GM20431 (cell line): ENCODE data around the gene CHTF18.
"Not testable (repeated sequence)": the region's sequence is repeated elsewhere in the genome, so short reads cannot be mapped to it uniquely, and the experiment has no call there.

Source experiments
- in situ Hi-C: fragments of 300-500 bp; cut with MseI, MboI; formaldehyde crosslinking; loops from one replicate; pipeline ENCODE4 v1.15.0; 2020; ENCODE audit warnings: low sequenced_read_pairs; ENCODE audit not compliant: unreplicated experiment

Gene CHTF18

DNA sequence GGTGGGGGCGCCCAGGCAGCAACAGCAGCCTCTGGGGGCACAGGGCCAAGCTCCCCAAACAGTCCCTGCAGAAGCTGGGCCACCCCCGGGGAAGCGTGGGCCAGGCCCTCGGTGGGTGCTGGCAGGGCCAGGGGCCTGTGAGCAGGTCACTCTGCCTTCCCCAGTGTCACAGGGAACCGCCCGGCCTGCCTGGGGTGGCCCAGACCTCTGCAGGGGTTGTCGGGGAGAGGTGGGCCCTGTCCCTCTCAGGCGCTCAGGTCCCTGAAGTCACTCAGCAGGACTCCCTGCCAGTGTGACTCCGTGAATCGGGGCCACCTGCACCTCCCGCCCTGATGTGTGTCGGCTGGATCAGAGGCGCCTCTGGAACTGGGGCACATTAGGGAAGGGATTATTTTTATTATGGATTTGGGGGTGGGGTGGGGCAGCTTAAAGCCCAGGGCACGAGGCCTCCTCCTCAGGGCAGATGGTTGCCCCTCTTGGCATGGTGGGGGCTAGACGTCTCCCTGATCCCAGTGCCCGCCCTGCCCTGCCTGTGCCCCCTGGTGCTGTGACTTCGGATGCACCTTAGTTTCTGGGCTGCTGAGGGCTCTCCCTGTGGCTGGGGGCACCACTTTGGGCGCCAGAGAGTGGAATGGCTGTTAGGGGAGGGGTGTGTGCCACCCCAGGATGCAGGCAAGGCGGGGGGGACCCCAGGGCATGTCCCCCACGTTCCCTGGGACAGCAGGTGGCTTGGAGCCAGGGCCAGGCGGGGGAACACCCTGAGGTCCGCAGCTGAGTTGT lies 13.4 kb downstream of the CHTF18 start:
- in situ Hi-C loops = no loop called here

DNA sequence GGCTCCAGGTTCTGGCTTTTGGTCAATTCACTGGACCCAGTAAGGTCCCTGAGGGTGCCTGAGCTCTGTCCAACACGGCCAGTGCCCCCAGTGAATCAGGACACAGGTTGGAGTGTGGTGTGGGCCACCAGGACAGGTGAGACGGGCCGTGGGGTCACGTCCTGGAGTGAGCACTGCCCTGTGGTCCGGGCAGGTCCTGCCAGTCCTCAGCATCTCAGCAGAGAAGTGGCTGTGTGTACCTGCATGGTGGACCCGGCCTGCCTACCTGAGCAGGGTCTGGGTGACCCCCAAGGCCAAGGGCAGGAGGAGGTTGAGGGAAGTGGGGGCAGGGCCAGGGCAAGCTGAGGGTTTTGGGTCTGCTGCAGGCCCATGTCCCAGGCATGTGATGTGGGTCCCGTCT lies 14.0 kb downstream of the CHTF18 start:
- in situ Hi-C loops = no loop called here

DNA sequence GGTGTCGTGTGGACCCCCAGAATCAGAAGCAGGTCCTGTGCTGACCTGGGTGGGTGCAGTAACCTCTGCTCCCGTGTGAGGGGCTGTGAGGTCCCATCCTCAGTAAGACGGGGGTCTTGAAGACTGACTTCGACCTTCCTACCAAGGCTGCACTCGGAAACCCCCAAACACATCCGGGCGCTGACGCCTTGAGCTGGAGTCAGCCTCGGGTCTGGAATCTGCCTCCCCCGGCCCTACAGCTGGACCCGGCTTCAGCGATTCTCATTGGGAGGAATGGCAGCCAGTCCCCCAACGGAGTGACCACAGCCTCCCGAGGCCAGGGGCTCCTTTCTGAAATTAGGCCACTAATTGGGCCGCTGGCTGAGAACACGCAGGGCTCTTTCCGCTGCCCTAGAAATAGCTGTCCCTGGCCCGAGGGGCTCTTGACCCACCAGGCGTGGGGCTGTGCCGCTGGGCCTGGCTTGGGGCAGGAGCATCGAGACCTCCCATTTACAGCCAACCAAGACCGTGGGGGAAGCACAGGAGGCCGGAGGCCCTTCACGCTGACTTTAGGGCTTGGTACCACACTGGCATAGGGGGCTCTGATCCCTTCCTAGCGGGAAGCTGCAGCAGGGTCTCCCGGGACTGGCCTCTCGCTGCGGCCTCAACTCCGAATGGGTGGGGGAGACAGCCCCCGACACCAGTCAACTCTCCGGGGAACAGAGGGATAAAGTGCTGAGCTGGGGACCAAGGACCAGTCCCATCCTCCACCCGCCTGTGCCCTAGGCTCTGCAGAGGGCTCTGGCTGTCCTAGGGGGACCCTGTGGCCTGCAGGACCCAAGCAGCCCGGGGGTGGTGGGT lies 14.7 kb downstream of the CHTF18 start:
- in situ Hi-C loops = no loop called here

DNA sequence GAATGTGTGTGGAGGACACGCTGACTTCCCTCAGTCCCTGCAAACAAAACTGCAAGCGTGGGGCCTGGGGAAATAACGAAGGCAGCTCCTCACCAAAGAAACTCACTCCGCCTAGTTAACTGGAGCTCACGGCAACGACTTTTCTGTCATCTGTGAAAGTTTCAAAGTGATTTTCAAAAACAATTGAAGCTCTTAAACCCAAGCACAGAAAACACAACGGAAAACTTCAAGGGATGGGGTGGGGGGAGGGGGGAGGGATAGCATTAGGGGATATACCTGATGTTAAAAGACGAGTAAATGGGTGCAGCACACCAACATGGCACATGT lies 15.3 kb downstream of the CHTF18 start:
- in situ Hi-C loops = no loop called here

DNA sequence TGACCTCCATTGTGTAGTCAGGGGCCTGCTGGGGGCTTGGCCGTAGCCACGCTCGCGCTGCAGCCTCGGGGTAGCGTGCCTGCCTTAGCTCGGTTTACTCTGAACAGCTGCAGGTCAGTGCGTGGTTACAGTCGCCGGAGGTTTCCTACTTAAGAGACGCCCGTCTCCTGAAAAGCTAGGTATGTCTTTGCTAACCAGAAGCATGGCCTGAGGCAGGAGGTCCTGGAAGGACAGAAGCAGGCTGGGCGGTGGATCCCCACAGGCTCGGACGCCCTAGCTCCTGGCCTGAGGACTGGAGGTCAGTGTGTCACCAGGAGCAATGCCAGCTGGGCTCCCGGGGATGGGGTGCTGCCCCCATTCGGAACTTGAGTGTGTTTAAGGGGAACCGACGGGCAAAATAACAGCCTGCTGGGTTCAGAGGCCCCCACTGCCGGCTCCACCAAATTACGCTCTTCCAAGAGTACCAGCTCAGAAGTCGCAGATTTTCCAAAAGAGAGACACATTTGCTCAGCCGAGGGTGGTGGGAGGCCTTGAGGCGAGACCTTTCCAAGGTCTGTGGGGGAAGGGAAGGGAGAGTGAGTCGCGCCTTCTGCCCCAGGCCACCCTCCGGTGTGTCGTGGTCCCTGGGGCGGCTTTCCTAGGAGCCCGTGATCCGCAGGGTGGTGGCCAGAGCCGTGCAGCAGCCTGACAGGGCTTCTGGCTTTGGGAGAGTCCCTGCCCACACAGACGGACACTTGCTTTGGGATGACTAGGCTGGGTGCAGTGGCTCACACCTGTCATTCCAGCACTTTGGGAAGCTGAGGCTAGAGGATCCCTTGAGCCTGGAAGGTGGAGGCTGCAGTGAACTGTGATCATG lies 16.0 kb downstream of the CHTF18 start:
- in situ Hi-C loops = no loop called here

DNA sequence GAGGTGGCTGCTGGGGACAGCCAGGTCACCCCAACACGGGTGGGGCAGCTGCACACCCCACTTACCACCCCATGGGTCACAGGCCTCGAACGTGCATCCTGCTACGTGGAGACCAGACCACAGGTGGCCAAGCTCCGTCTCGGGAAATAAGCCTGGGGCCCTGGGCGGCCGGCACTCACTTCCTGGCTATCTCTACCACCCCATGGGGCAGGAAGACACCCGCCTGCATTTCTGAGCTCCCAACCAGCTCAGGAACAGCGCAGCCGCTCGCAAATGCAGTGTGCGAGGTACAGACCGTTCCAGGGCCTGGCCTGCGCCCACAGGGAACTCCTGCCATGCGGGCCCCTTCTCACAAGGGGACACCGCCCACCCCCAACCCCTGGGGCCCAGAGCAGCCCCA lies 17.1 kb downstream of the CHTF18 start:
- in situ Hi-C loops = no loop called here

DNA sequence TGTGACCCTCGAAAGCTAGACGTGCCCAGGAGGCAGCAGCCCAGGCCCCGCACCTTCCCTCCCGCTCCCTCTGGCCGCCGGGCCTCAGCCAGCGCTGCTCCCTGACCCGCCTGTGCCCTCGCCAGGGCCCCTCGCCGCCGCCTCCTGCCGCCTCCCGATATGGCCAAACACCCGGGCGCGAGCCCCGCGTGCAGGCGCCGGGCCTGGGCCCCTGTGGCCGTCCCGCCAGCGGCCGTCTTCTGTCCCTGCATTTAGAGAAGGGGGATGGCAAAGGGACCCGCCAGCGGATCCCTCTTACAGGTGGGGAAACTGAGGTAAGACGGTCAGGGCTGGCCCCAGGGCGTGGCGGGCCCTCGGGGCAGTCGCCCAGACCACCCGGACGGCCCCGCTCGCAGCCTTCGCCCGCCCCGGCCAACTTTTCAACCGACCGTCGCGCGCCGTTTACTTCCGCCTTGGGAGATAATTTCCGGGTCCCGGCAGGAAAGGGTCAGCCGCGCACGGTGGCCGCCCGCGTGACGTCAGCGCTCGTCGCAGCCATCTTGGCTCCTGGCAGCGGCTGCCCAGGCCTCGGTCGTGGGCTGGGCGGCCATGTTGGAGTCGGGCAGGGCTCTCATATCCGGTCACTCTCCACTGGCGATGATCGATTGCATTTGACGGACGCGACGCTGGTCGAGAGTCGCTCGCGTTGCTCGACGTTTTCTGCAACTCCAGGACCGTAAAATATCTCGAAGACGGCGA lies 19.1 kb downstream of the CHTF18 start:
- in situ Hi-C loops = no loop called here

DNA sequence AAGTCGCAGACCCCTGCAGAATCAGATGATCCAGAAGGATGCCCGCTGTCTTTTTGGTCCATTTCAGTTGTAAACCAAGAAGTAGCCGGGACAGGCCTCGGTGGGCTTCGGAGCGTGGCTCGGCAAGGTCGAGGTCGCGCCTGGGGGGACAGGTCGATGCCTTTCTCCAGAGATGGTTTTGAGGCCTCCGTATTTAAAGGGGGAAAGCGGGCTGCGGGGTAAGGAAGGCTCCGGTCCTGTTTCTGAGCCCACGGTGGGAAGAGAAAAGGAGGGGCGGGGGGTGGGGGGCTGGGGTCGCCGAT lies 19.6 kb downstream of the CHTF18 start:
- in situ Hi-C loops = no loop called here

DNA sequence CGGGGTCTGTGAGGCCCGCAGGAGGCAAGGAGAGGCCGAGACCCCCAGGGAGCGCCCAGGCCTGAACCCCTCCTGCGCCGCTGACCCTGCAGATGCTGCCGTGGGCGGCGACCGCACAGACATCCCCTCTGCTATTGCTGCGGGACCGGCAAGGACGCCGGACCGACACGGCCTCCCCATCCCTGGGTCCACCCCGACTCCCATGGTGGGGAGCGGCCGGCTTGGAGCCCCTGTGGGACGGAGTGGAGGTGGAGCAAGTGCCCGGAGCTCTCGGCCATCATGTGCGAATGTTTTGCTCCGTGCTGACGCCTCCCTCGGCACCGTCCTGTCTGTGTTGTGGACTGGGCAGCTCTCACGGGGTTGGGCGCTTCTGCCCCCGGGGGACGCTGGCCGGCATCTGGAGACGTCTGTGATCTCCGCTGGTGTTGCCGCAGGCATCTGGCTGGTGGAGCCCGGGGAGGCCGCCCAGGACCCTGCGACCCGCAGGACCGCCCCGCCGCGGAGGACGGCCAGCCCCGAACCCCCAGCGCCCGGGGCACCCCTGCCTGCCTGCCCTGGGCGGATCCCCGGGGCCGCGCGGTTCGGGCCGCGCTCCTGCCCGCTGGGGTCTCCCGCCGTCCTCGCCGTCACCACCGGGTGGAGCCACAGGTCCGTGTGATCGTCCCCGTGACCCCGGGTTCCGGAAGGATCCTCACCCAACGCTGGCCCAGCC lies 24.9 kb downstream of the CHTF18 start:
- in situ Hi-C loops = no loop called here

DNA sequence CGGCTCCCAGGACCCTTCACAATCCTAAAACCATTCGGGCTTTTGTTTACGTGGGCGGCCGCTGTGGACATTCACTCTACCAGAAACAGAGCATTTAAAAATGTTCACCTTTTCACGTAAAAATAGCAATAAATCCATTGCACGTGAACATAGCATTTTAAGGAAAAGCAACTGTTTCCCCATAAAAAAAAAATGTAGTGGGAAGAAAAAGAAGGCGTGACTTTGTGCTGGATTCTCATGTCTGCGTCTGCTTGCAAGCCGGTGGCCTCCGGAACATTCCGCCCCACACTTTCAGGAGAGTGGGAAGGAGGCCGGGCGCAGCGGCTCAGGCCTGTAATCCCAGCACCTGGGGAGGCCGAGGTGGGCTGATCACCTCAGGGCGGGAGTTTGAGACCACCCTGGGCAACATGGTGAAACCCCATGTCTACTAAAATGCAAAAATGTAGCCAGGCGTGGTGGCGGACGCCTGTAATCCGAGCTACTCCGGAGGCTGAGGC lies 25.5 kb downstream of the CHTF18 start:
- in situ Hi-C loops = no loop called here

DNA sequence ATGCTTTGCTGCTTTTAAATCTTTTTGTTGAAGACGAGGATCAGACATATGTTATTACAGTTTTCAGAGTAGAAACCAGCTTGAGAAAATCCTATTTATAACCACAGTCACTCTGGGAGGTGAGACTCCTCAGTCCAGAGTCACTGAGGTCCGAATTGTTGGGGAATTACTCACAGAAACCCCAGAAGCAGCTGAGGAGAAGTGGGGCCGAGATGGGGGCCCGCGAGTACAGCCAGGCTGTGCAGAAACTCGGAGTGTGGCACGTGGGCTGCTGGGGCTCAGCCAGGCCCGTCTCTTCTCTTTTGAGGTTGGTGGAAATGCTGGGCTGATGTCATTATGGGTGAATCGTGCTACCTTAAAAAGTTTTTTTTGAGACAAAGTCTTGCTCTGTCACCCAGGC lies 26.6 kb downstream of the CHTF18 start:
- in situ Hi-C loops = no loop called here

DNA sequence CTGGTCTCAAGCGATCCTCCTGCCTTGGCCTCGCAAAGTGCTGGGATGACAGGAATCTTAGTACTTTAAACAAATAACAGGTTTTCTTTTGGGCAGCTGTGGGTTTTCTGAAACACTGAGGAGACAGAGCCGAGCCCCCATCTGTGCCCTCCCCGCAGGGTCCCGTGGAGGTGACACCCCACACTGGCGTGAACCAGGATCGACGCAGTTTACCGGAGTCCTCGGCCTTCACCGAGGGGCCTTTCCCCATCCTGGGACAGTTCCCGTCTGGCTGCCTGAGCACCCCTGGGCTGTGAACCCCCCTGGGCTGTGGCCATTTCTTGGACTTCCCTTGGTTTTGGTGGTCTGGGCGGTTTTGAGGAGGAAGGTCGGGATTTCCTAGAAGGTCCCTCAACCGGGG lies 27.4 kb downstream of the CHTF18 start:
- in situ Hi-C loops = no loop called here

DNA sequence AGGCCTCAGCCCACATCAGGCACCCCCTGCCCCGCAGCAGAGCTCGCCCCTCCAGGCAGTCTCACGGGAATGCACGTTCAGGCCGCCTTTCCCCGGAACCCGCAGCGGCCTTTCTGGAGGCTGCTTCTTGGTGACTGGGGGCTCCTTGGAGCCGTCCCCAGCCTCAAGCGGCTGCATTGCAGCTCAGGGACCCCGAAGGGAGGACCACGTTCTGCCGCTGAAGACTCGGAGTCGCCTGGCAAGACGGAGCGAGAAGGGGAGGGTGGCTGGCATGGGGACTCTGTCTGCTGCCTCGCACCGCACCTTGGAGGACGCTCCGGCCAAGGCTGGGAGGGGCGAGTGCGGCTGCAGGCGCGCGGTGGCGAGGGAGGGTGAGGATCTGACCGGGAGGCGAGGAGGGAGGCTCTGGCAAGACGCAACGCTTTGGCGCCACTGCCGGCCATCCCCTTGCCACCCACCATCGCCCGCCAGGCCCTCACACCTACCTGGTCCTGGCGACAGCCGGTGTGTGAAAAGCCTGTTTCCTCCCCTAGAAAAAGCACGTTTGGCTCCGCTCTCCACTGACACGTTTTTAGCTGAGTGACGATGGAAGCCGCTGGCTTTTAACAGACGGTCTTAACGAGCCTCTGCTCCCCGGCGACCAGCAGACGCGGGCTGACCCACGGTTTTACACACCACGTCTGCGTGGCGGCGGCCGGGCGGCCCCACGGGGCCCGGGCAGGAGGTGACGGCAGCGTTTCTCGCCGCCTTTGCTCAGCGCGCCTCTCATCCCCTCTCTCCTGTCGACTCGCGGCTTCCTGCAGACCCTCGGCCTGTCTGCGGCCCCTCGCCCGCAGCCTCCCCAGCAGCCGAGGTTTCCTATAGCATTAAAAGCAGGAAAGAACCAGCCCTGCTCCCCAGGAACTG lies 28.8 kb downstream of the CHTF18 start:
- in situ Hi-C loops = no loop called here

DNA sequence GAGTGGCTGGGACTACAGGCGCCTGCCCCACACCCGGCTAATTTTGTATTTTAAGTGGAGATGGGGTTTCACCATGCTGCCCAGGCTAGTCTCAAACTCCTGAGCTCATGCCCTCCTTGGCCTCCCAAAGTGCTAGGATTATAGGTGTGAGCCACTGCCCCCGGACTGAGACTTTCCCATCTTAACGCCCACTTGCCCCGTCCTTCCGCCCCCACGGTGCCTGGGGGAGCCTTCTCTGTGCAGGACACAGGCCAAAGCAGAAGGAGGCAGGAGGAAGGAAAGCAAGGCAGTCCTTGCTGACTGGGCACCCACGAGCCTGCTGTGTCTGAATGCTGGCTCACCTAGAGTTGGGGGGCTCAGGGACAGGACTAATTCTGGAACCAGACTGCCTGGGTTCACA lies 29.7 kb downstream of the CHTF18 start:
- in situ Hi-C loops = no loop called here

DNA sequence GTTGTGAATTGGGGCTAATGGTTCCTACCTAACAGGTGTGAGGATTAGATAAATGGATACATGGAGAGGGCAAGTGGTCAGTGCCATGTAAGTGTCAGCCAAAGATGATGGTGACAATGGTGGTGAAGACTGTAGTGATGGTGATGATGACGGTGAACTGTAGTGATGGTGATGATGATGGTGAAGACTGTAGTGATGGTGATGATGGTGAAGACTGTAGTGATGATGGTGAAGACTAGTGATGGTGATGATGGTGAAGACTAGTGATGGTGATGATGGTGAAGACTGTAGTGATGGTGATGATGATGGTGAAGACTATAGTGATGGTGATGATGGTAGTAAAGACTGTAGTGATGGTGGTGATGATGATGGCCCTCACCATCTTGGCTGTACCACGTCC lies 30.2 kb downstream of the CHTF18 start:
- in situ Hi-C loops = no loop called here

DNA sequence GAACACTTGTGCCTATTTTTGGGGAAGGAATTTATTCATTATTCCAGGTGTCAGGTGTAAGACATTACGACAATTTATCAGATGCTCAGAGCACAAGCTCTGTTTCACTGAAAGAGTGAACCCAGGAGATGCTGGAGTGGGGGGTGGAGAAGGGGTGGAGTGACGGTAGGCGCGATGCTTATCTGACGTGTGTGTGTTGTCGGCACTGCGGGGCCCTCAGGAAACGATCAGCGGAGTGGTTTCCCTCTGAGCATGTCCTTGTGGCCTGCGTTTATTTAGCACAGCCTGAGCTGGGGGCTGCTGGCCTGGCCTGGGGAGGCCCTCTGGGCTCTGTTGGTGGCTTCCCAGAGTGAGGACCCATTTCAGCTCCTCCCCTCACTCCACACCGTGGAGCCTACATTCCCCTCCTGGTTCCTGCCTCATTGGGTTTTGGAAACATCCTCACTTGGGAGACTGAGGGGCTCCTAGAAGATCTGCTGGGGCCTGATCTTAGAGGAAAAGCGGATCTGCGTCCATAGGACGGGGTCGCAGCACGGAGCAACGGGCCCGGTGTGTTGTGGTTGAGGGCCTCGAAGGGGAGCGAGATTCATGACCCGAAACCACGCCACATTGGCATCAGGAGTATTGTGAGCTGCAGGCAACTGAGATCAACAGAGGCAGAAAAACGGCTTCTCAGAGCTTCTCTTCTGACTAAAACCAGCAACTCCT lies 31.1 kb downstream of the CHTF18 start:
- in situ Hi-C loops = no loop called here

DNA sequence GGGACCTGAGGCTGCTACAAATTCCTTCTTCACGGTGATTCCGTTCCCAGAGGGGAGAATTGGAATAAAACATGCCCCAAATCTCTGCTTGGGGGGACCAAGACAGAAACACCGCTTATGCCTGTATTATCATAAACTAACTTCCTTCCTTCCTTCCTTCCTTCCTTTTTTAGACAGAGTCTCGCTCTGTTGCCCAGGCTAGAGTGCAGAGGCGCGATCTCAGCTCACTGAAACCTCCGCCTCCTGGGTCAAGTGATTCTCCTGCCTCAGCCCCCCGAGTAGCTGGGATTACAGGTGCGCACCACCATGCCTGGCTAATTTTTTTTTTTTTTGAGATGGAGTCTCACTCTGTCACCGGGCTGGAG lies 31.6 kb downstream of the CHTF18 start:
- in situ Hi-C loops = not testable (repeated sequence)

DNA sequence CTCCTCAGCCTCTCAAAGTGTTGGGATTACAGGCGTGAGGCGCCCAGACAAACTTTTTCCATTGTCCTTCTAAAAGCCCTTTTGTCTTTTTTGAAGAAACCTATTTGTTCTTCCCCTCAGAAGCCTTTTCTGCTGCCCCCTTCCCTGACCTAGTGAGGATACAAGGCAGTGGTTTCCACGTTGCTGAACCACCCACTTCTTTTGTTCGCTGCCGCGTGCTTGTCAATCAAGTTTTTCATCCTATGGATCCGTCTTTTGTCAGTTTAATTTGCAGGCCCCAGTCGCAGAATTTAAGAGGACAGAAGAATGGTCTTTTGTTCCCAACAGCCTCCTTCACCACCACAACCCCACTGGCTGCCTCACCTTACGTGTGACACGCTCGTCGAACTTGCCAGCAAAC lies 32.3 kb downstream of the CHTF18 start:
- in situ Hi-C loops = no loop called here
